Gastrocnemius medialis (tissue), 4 donors: ENCODE data around the gene OS9.

ENCODE experiments used
- POLR2A ChIP-seq, 2 donors: fragments of 450-650 bp; IDR thresholded peaks; one replicate each; pipeline ENCODE4 v1.6.1; 2017; ENCODE audit warnings: antibody characterized with exemption in 2 of 2, mild to moderate bottlenecking in 2 of 2, moderate library complexity in 2 of 2
- TF ChIP-seq, protein P1 (sequence below), 5 experiments: fragments of 450-650 bp in 3 of 5; fragments of 200-600 bp in 2 of 5; sonication (generic) in 2 of 5; IDR thresholded peaks in 4 of 5; conservative IDR thresholded peaks in 1 of 5; 1 replicate in 4 of 5; 2 replicates in 1 of 5; pipeline ENCODE4 v1.5.1; 2016 to 2019; ENCODE audit warnings: antibody characterized with exemption in 5 of 5, mild to moderate bottlenecking in 3 of 5, moderate library complexity in 3 of 5

DNA sequence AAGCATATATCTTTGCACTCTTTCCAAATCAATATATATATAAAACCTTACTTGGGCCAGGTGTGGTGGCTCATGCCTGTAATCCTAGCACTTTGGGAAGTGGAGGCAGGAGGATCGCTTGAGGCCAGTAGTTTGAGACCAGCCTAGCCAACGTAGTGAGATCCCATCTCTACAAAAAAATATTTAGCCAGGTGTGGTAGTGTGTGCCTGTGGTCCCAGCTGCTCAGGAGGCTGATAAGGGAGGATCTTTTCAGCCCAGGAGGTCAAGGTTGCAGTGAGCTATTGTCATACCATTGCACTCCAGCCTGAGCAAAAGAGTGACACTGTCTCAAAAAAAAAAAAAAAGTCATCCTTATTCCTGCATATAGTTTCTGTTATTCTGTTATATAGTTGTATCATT, 14.4 kb downstream of the OS9 start:
- TF ChIP-seq, protein P1, sequence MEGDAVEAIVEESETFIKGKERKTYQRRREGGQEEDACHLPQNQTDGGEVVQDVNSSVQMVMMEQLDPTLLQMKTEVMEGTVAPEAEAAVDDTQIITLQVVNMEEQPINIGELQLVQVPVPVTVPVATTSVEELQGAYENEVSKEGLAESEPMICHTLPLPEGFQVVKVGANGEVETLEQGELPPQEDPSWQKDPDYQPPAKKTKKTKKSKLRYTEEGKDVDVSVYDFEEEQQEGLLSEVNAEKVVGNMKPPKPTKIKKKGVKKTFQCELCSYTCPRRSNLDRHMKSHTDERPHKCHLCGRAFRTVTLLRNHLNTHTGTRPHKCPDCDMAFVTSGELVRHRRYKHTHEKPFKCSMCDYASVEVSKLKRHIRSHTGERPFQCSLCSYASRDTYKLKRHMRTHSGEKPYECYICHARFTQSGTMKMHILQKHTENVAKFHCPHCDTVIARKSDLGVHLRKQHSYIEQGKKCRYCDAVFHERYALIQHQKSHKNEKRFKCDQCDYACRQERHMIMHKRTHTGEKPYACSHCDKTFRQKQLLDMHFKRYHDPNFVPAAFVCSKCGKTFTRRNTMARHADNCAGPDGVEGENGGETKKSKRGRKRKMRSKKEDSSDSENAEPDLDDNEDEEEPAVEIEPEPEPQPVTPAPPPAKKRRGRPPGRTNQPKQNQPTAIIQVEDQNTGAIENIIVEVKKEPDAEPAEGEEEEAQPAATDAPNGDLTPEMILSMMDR (IDR thresholded peaks at IDR 0.05 in 4 of 5, conservative IDR thresholded peaks at IDR 0.05 in 1 of 5) = no peak
- TF ChIP-seq POLR2A (IDR thresholded peaks at IDR 0.05) = no peak
